Peyer's patch (tissue), 4 donors: Measurements from ENCODE around the gene RAPGEF5.

Experiments
- CTCF ChIP-seq, 6 experiments: fragments of 450-650 bp in 4 of 6; fragments of 200-600 bp in 2 of 6; sonication (generic) in 1 of 6; IDR thresholded peaks; one replicate each; pipeline ENCODE4 v1.5.1; 2017 to 2019; ENCODE audit warnings: antibody characterized with exemption in 6 of 6, mild to moderate bottlenecking in 3 of 6, moderate library complexity in 1 of 6
- POLR2A ChIP-seq, 2 donors: fragments of 450-650 bp; IDR thresholded peaks; one replicate each; pipeline ENCODE4 v1.5.1; 2017; ENCODE audit warnings: antibody characterized with exemption in 2 of 2, mild to moderate bottlenecking in 2 of 2, moderate library complexity in 2 of 2

GRCh38 chr7:22390516-22390915, 33.6 kb upstream of the RAPGEF5 start:
- TF ChIP-seq POLR2A (IDR thresholded peaks at IDR 0.05) (no peak), CTCF (IDR thresholded peaks at IDR 0.05) (no peak)
